ENCODE data around the gene NIPA2. TPM values are rescaled to one million over a fixed set of nuclear protein-coding genes. Genes with fewer than 3 reads are reported as not detected.

Gene NIPA2
- total RNA-seq, 1 donor from 2014 or later = 51.5 TPM

GRCh38 chr15:22883196-22883595 is 44.7 kb downstream of the NIPA2 start:
- H3K9ac ChIP-seq = no peak overlapping the region
- H3K36me3 Mint-ChIP-seq = peaks cover 31% of the 10 kb centered on the region
- no peak for TF ChIP-seq CTCF (IDR thresholded peaks at IDR 0.05)
- TF ChIP-seq EZH2phosphoT487 (IDR thresholded peaks at IDR 0.05) = no peak
- TF ChIP-seq EZH2 (IDR thresholded peaks at IDR 0.05) = no peak
- H3K4me3 Mint-ChIP-seq = no peak overlapping the region
- H3K4me1 ChIP-seq = no peaks in the 10 kb centered on the region
- H3K9me3 ChIP-seq (ENCODE audit: low read depth) = no peaks in the 10 kb centered on the region
- H3K36me3 ChIP-seq = peaks cover 5% of the 10 kb centered on the region
- no peak overlapping the region for H2AFZ ChIP-seq (replicated peaks)
- H3K4me3 ChIP-seq = no peak overlapping the region
- no peaks in the 10 kb centered on the region for H3K79me2 ChIP-seq (ENCODE audit: low read depth)
- no peaks in the 10 kb centered on the region for H3K27me3 ChIP-seq
- no peak overlapping the region for H3K4me2 ChIP-seq
- no peak overlapping the region for H3K27ac Mint-ChIP-seq
- no peaks in the 10 kb centered on the region for H3F3A ChIP-seq (ENCODE audit: low read depth)
- no peak for DNase-seq (ENCODE audit: low spot score)
- H4K20me1 ChIP-seq (ENCODE audit: low read depth) = no peaks in the 10 kb centered on the region
- H3K27ac ChIP-seq = no peak overlapping the region
- no peaks in the 10 kb centered on the region for H3K4me1 Mint-ChIP-seq
- H3K9me3 Mint-ChIP-seq = no peaks in the 10 kb centered on the region
- H3K27me3 Mint-ChIP-seq (ENCODE audit: insufficient read depth, low read depth) = peaks cover 6% of the 10 kb centered on the region

DNA sequence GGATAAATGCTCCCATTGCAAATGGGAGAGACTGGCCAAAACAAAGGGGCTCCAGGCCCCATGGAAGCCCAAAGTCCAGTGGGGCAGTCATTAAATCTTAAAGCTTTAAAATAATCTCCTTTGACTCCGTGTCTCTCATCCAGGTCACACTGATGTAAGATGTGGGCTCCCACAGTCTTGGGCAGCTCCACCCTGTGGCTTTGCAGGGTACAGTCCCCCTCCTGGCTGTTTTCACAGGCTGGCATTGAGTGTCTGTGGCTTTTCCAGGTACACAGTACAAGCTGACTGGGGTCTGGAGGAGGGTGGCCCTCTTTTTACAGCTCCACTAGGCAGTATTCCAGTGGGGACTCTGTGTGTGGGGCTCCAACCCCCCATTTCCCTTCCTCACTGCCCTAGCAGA is 45.9 kb downstream of the NIPA2 start:
- no peak overlapping the region for H3K4me2 ChIP-seq
- H3K9me3 ChIP-seq (ENCODE audit: low read depth) = no peaks in the 10 kb centered on the region
- H3K27ac Mint-ChIP-seq = no peak overlapping the region

GRCh38 chr15:22885120-22885519 is 46.7 kb downstream of the NIPA2 start:
- no peak overlapping the region for H2AFZ ChIP-seq (replicated peaks)
- no peaks in the 10 kb centered on the region for H3F3A ChIP-seq (ENCODE audit: low read depth)
- no peak overlapping the region for H3K9ac ChIP-seq
- no peaks in the 10 kb centered on the region for H3K9me3 ChIP-seq (ENCODE audit: low read depth)
- H3K4me1 ChIP-seq = no peaks in the 10 kb centered on the region
- peaks cover 5% of the 10 kb centered on the region for H3K27me3 Mint-ChIP-seq (ENCODE audit: insufficient read depth, low read depth)
- H3K4me3 ChIP-seq = no peak overlapping the region
- TF ChIP-seq EZH2 (IDR thresholded peaks at IDR 0.05) (no peak), CTCF (IDR thresholded peaks at IDR 0.05) (no peak), EZH2phosphoT487 (IDR thresholded peaks at IDR 0.05) (no peak)
- no peaks in the 10 kb centered on the region for H3K27me3 ChIP-seq
- no peaks in the 10 kb centered on the region for H4K20me1 ChIP-seq (ENCODE audit: low read depth)
- H3K4me3 Mint-ChIP-seq = no peak overlapping the region
- peaks cover 25% of the 10 kb centered on the region for H3K36me3 Mint-ChIP-seq
- no peak overlapping the region for H3K27ac ChIP-seq
- H3K9me3 Mint-ChIP-seq = no peaks in the 10 kb centered on the region
- H3K4me2 ChIP-seq = no peak overlapping the region
- peaks cover 5% of the 10 kb centered on the region for H3K36me3 ChIP-seq
- no peak overlapping the region for H3K27ac Mint-ChIP-seq
- no peak for DNase-seq (ENCODE audit: low spot score)
- no peaks in the 10 kb centered on the region for H3K4me1 Mint-ChIP-seq
- H3K79me2 ChIP-seq (ENCODE audit: low read depth) = no peaks in the 10 kb centered on the region

More for the DNA sequence above, 45.9 kb downstream of the NIPA2 start:
- Mint-ChIP-seq H3K9me3 (no peaks in the 10 kb centered on the region), H3K4me3 (no peak overlapping the region), H3K4me1 (no peaks in the 10 kb centered on the region), H3K27me3 (ENCODE audit: insufficient read depth, low read depth) (peaks cover 5% of the 10 kb centered on the region), H3K36me3 (peaks cover 26% of the 10 kb centered on the region)
- no peak overlapping the region for H2AFZ ChIP-seq (replicated peaks)
- peaks cover 5% of the 10 kb centered on the region for H3K36me3 ChIP-seq
- no peak overlapping the region for H3K9ac ChIP-seq
- H3K4me1 ChIP-seq = no peaks in the 10 kb centered on the region
- H3F3A ChIP-seq (ENCODE audit: low read depth) = no peaks in the 10 kb centered on the region
- H3K27me3 ChIP-seq = no peaks in the 10 kb centered on the region
- TF ChIP-seq EZH2 (IDR thresholded peaks at IDR 0.05) (no peak), CTCF (IDR thresholded peaks at IDR 0.05) (peak; percentile 42)
- no peak overlapping the region for H3K27ac ChIP-seq
- no peak overlapping the region for H3K4me3 ChIP-seq
- H3K79me2 ChIP-seq (ENCODE audit: low read depth) = no peaks in the 10 kb centered on the region
- no peaks in the 10 kb centered on the region for H4K20me1 ChIP-seq (ENCODE audit: low read depth)
- peak; percentile 16 for DNase-seq (ENCODE audit: low spot score)

All from neural progenitor cell (in vitro differentiated cells).